GM18951 (cell line): ENCODE data around the gene SLC26A2.
"Not testable (repeated sequence)": the region's sequence is repeated elsewhere in the genome, so short reads cannot be mapped to it uniquely, and the experiment has no call there.

Experiments
- POLR2A ChIP-seq: IDR thresholded peaks from 4 replicates; pipeline ENCODE4 v1.6.1; 2011; ENCODE audit warnings: mild to moderate bottlenecking; ENCODE audit not compliant: insufficient read length, insufficient read depth; ENCODE audit errors: extremely low read depth
- in situ Hi-C: fragments of 300-500 bp; cut with MboI; formaldehyde crosslinking; loops from one replicate; pipeline ENCODE4 v1.12.0; 2022; ENCODE audit warnings: low sequenced_read_pairs, mixed read lengths, inconsistent platforms; ENCODE audit not compliant: unreplicated experiment

SLC26A2 gene

GRCh38 chr5:149941795-149942194, 18.8 kb upstream of the SLC26A2 start:
- in situ Hi-C loops: no loop called here
- TF ChIP-seq POLR2A: no peak

GRCh38 chr5:149942199-149942598, 18.4 kb upstream of the SLC26A2 start:
- TF ChIP-seq POLR2A: no peak
- in situ Hi-C loops: no loop called here

GRCh38 chr5:149942741-149943169, 17.8 kb upstream of the SLC26A2 start:
- in situ Hi-C loops: not testable (repeated sequence)

- in situ Hi-C loops: not testable (repeated sequence)
Measured at GRCh38 chr5:149943177-149943949, 17.2 kb upstream of the SLC26A2 start.

GRCh38 chr5:149944666-149945065, 15.9 kb upstream of the SLC26A2 start, which contains the start of gene PDE6A:
Gene PDE6A (minus strand): TSS chr5:149944793. CDS start chr5:149944673, 120 bp downstream.
- no peak for TF ChIP-seq POLR2A
- in situ Hi-C loops: no loop called here

- in situ Hi-C loops: no loop called here
- TF ChIP-seq POLR2A: no peak
Measured at GRCh38 chr5:149946118-149946517, 14.4 kb upstream of the SLC26A2 start.

- no peak for TF ChIP-seq POLR2A
- in situ Hi-C loops: no loop called here
Measured at GRCh38 chr5:149948993-149949392, 11.6 kb upstream of the SLC26A2 start.

GRCh38 chr5:149951138-149951749, 9.3 kb upstream of the SLC26A2 start:
- in situ Hi-C loops: no loop called here
- no peak for TF ChIP-seq POLR2A

- in situ Hi-C loops: no loop called here
- TF ChIP-seq POLR2A: no peak
Measured at GRCh38 chr5:149953436-149954121, 7.0 kb upstream of the SLC26A2 start.

GRCh38 chr5:149954798-149955197, 5.8 kb upstream of the SLC26A2 start:
- in situ Hi-C loops: no loop called here
- no peak for TF ChIP-seq POLR2A

- in situ Hi-C loops: no loop called here
- TF ChIP-seq POLR2A: no peak
Measured at GRCh38 chr5:149956685-149957084, 3.9 kb upstream of the SLC26A2 start.

- no peak for TF ChIP-seq POLR2A
- in situ Hi-C loops: no loop called here
Measured at GRCh38 chr5:149957855-149958254, 2.7 kb upstream of the SLC26A2 start.

GRCh38 chr5:149959406-149960236, 937 bp upstream of the SLC26A2 start:
- in situ Hi-C loops: no loop called here

GRCh38 chr5:149961186-149961685, 678 bp downstream of the SLC26A2 start:
- TF ChIP-seq POLR2A: no peak
- in situ Hi-C loops: no loop called here

More at GRCh38 chr5:149959406-149960236, 937 bp upstream of the SLC26A2 start:
- TF ChIP-seq POLR2A: no peak
